Osteocyte (in vitro differentiated cells): ENCODE data around the gene SMARCC2. TPM values are rescaled to one million over a fixed set of nuclear protein-coding genes. Genes with fewer than 3 reads are reported as not detected.
"Not testable (repeated sequence)": the region's sequence is repeated elsewhere in the genome, so short reads cannot be mapped to it uniquely, and the experiment has no call there.

Experiments
- DNase-seq: peaks from one replicate; pipeline ENCODE4 v3.0.0; 2021; ENCODE audit warnings: mixed read lengths; ENCODE audit not compliant: unreplicated experiment; ENCODE audit errors: extremely low spot score
- H3K27ac Mint-ChIP-seq: one replicate; pipeline ENCODE4 v1.8.0; 2021; ENCODE audit warnings: mild to moderate bottlenecking, mixed read lengths; ENCODE audit not compliant: unreplicated experiment
- H3K27me3 Mint-ChIP-seq: one replicate; pipeline ENCODE4 v1.8.0; 2021; ENCODE audit warnings: mixed read lengths; ENCODE audit not compliant: unreplicated experiment
- H3K36me3 Mint-ChIP-seq: one replicate; pipeline ENCODE4 v1.8.0; 2021; ENCODE audit warnings: mixed read lengths; ENCODE audit not compliant: unreplicated experiment
- H3K4me1 Mint-ChIP-seq: one replicate; pipeline ENCODE4 v1.8.0; 2021; ENCODE audit warnings: mixed read lengths; ENCODE audit not compliant: unreplicated experiment
- H3K4me3 Mint-ChIP-seq: one replicate; pipeline ENCODE4 v1.8.0; 2021; ENCODE audit warnings: mild to moderate bottlenecking, moderate library complexity, mixed read lengths; ENCODE audit not compliant: unreplicated experiment
- H3K9me3 Mint-ChIP-seq: one replicate; pipeline ENCODE4 v1.8.0; 2021; ENCODE audit warnings: mixed read lengths; ENCODE audit not compliant: unreplicated experiment
- total RNA-seq: library from RNA; stranded (reverse); gene quantifications from 2 replicates; pipeline ENCODE4 v1.2.1, GENCODE V29; 2021
- TF ChIP-seq, protein P1 (sequence below): fragments of 200-600 bp; sonication (generic); IDR thresholded peaks from 2 replicates; pipeline ENCODE4 v1.5.0; 2021; ENCODE audit warnings: antibody characterized with exemption, mild to moderate bottlenecking, moderate library complexity

SMARCC2 gene
- total RNA-seq, 1 donor from 2014 or later: 128 TPM

DNA sequence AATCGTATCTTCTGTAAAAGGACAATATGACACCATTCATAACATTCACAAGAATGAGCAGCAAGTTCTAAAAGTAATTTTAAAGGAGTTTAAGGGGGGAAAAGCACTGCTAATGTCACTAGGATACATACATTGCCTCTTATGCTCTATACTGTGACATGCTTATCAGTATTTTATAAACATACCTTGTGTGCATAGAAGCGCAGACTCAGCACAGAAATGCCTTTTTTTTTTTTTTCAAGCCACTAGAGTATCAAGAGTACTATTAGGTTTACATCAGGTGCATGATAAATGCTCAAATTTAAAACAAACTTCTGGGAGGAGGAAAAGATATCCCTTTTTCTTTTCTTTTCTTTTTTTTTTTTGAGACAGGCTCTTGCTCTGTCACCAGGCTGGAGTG, 13.6 kb upstream of the SMARCC2 start:
- no peak overlapping the region for H3K4me3 Mint-ChIP-seq
- no peak for DNase-seq
- TF ChIP-seq, protein P1, sequence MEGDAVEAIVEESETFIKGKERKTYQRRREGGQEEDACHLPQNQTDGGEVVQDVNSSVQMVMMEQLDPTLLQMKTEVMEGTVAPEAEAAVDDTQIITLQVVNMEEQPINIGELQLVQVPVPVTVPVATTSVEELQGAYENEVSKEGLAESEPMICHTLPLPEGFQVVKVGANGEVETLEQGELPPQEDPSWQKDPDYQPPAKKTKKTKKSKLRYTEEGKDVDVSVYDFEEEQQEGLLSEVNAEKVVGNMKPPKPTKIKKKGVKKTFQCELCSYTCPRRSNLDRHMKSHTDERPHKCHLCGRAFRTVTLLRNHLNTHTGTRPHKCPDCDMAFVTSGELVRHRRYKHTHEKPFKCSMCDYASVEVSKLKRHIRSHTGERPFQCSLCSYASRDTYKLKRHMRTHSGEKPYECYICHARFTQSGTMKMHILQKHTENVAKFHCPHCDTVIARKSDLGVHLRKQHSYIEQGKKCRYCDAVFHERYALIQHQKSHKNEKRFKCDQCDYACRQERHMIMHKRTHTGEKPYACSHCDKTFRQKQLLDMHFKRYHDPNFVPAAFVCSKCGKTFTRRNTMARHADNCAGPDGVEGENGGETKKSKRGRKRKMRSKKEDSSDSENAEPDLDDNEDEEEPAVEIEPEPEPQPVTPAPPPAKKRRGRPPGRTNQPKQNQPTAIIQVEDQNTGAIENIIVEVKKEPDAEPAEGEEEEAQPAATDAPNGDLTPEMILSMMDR: no peak
- no peaks in the 10 kb centered on the region for H3K27me3 Mint-ChIP-seq
- peaks cover 2% of the 10 kb centered on the region for H3K4me1 Mint-ChIP-seq
- peaks cover 24% of the 10 kb centered on the region for H3K36me3 Mint-ChIP-seq
- peak overlapping the region; percentile 15 for H3K27ac Mint-ChIP-seq
- no peaks in the 10 kb centered on the region for H3K9me3 Mint-ChIP-seq

DNA sequence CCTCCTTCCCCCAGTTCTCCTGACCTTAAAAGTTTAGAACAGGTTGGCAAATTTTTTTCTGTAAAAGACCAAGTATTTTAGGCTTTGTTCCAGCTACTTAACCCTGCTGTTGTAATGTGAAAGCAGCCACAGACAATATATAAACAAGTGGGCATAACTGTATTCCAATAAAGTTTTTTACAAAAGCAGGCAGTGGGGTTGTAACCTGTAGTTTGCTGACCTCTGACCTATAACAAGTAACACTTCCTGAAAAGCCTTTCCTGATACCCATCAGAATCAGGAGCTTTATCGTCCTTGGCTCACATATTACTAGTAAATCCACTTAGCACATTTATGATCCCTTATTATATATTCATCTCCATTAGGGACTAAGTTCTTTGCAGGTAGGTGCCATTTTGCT, 13.1 kb upstream of the SMARCC2 start:
- peaks cover 5% of the 10 kb centered on the region for H3K4me1 Mint-ChIP-seq
- H3K27me3 Mint-ChIP-seq: no peaks in the 10 kb centered on the region
- H3K27ac Mint-ChIP-seq: peak overlapping the region; percentile 15

DNA sequence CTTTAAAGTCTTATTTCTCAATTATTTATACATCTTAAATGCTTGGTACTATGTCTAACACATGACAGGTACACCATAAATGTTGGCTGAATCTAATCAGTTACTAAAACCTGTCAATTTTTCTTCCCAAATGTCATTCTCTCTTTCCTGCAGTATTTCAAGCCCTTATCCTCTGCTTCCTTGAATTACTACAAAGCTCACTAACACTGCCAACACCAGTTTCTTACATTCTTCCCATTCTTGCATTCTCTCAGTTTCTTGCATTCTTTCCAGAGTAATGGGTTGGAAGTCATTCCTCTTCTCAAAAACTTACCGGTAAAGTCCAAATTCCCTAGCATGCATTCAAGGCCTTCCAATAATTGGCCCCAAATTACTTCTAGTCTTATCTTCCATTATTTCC, 9.6 kb upstream of the SMARCC2 start:
- TF ChIP-seq, protein P1: no peak
- Mint-ChIP-seq H3K36me3 (no peaks in the 10 kb centered on the region), H3K27me3 (no peaks in the 10 kb centered on the region), H3K4me3 (no peak overlapping the region), H3K27ac (no peak overlapping the region), H3K9me3 (no peaks in the 10 kb centered on the region), H3K4me1 (peaks cover 14% of the 10 kb centered on the region)
- DNase-seq: no peak

More for the DNA sequence above, 13.1 kb upstream of the SMARCC2 start:
- no peaks in the 10 kb centered on the region for H3K9me3 Mint-ChIP-seq
- no peak for DNase-seq
- TF ChIP-seq, protein P1: no peak
- H3K36me3 Mint-ChIP-seq: peaks cover 20% of the 10 kb centered on the region
- H3K4me3 Mint-ChIP-seq: no peak overlapping the region

DNA sequence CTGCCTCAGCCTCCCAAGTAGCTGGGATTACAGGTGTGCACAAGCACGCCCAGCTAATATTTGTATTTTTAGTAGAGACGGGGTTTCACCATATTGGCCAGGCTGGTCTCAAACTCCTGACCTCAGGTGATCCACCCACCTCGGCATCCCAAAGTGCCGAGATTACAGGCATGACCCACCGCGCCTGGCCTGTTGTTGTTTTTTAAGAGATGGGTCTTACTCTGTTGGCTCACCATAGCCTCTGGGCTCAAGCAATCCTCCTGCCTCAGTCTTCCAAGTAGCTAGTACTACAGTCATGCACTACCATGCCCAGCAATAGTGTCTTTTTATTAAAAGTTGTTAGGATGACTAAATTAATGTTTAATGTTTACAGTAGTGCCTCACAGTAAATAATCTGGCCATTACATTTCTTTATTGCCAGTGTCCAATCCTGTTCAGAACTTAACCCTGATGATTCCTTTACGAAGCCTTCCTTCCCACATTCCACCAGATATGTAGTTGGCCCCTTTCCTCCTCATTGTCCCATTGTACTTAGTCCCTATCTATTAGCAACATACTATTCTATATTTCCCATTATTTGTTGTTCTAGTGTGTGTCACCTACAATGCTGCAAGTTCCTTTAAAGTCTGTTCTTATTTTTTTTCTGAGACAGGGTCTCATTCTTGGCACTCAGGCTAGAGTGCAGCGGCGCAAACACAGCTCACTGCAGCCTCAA, 8.8 kb upstream of the SMARCC2 start:
- H3K4me1 Mint-ChIP-seq: peaks cover 19% of the 10 kb centered on the region
- H3K9me3 Mint-ChIP-seq: no peaks in the 10 kb centered on the region
- no peaks in the 10 kb centered on the region for H3K27me3 Mint-ChIP-seq
- no peak overlapping the region for H3K4me3 Mint-ChIP-seq
- TF ChIP-seq, protein P1: no peak
- no peak for DNase-seq
- no peaks in the 10 kb centered on the region for H3K36me3 Mint-ChIP-seq
- no peak overlapping the region for H3K27ac Mint-ChIP-seq

DNA sequence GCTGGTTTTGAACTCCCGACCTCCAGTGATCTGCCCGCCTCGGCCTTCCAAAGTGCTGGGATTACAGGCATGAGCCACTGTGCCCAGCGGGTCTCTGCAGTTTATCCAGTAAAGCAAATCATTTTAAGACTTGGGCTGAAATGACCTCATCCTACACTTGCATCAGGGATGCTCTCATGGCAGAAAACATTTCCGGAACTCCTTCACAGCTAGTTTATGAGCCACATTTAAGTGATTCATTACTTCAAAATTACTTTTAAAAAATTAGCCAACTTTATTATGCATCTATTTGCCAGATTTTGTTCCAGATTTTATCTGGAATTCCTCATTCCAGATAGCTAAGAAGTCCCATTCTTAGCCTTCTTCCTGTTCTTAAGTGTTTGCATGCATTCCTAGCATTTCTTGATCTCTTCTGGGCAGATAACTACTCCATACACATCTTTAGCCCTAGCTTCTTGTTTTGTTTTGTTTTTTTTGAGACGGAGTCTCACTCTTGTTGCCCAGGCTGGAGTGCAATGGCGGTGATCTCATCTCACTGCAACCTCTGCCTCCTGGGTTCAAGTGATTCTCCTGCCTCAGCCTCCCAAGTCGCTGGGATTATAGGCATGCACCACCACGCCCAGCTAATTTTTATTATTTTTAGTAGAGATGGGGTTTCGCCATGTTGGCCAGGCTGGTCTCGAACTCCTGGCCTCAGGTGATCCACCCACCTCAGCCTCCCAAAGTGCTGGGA, 7.7 kb upstream of the SMARCC2 start:
- H3K36me3 Mint-ChIP-seq, H3K4me3 Mint-ChIP-seq, DNase-seq, H3K27me3 Mint-ChIP-seq, H3K9me3 Mint-ChIP-seq: not testable (repeated sequence)
- Mint-ChIP-seq H3K27ac (peak overlapping the region; percentile 87), H3K4me1 (peaks cover 22% of the 10 kb centered on the region)
